MCF 10A (cell line): ENCODE results near the gene ANKRD44. TPM values are rescaled to one million over a fixed set of nuclear protein-coding genes. Genes with fewer than 3 reads are reported as not detected.
"Not testable (repeated sequence)": the region's sequence is repeated elsewhere in the genome, so short reads cannot be mapped to it uniquely, and the experiment has no call there.

Source experiments
- BruUV-seq: library from RNA; stranded (reverse); fragments of 400-500 nt; replicated peaks from 2 replicates; lab custom pipeline; 2021; lab: Mats Ljungman, UMichigan
- CTCF ChIA-PET: fragments of 300-600 bp; sonication (Branson Sonifier 250); formaldehyde crosslinking; extraction: SDS; loops from one replicate; lab custom pipeline; 2021; ENCODE audit warnings: antibody characterized with exemption, inconsistent platforms; lab: Yijun Ruan, JAX
- POLR2A ChIA-PET: fragments of 300-600, 350-650 bp; sonication (Branson Sonifier 250); formaldehyde crosslinking; extraction: SDS; loops from one replicate; lab custom pipeline; 2020; ENCODE audit warnings: antibody characterized with exemption, inconsistent platforms; lab: Yijun Ruan, JAX
- DNase-seq: peaks from one replicate; pipeline ENCODE4 v3.0.0-alpha.2; 2018; ENCODE audit not compliant: unreplicated experiment
- H3K27ac Mint-ChIP-seq: one replicate; pipeline ENCODE4 v1.8.0; 2022; ENCODE audit warnings: mild to moderate bottlenecking, low read depth, mixed read lengths; ENCODE audit not compliant: unreplicated experiment
- H3K27me3 Mint-ChIP-seq: one replicate; pipeline ENCODE4 v1.8.0; 2022; ENCODE audit warnings: mixed read lengths; ENCODE audit not compliant: insufficient read depth, unreplicated experiment
- H3K36me3 Mint-ChIP-seq: one replicate; pipeline ENCODE4 v1.8.0; 2022; ENCODE audit warnings: mild to moderate bottlenecking, moderate library complexity, mixed read lengths; ENCODE audit not compliant: insufficient read depth, unreplicated experiment
- H3K4me1 Mint-ChIP-seq: one replicate; pipeline ENCODE4 v1.8.0; 2022; ENCODE audit warnings: mixed read lengths; ENCODE audit not compliant: insufficient read depth, unreplicated experiment
- H3K4me3 Mint-ChIP-seq: one replicate; pipeline ENCODE4 v1.8.0; 2022; ENCODE audit warnings: mild to moderate bottlenecking, moderate library complexity, mixed read lengths; ENCODE audit not compliant: unreplicated experiment
- H3K9me3 Mint-ChIP-seq: one replicate; pipeline ENCODE4 v1.8.0; 2022; ENCODE audit warnings: mixed read lengths; ENCODE audit not compliant: unreplicated experiment
- intact Hi-C: fragments of 100-400 bp; cut with micrococcal nuclease; formaldehyde crosslinking; loops from 2 replicates; pipeline ENCODE4 v1.14.1; 2022
- total RNA-seq: library from RNA; stranded (reverse); gene quantifications from 2 replicates; pipeline ENCODE4 v1.2.3, GENCODE V29; 2022
- TF ChIP-seq, protein P1 (sequence below): fragments of 200-600 bp; IDR thresholded peaks from one replicate; pipeline ENCODE4 v1.8.0; 2022; ENCODE audit warnings: antibody characterized with exemption, mild to moderate bottlenecking; ENCODE audit not compliant: unreplicated experiment

Gene ANKRD44
- total RNA-seq, 1 experiment from 2014 or later = 6.9 TPM

DNA sequence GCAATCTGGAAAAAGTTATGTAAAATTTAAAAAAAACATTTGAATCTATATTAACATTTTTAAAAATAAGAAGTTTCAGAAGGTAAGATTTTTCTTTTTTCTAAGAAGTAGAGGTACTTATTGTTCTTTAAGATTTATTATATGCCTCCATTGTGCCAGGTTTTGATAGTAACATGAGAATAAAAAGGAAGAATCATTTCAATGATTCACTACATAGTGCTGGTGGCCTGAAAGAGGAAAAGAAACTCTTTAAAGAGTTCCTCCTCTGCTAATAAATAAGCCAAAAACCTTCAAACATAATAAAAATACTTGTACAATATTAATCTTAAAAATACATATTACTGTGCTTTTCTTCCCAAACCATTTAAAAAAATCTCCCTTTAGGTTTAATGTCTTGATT is 69.0 kb downstream of the ANKRD44 start:
- TF ChIP-seq, protein P1, sequence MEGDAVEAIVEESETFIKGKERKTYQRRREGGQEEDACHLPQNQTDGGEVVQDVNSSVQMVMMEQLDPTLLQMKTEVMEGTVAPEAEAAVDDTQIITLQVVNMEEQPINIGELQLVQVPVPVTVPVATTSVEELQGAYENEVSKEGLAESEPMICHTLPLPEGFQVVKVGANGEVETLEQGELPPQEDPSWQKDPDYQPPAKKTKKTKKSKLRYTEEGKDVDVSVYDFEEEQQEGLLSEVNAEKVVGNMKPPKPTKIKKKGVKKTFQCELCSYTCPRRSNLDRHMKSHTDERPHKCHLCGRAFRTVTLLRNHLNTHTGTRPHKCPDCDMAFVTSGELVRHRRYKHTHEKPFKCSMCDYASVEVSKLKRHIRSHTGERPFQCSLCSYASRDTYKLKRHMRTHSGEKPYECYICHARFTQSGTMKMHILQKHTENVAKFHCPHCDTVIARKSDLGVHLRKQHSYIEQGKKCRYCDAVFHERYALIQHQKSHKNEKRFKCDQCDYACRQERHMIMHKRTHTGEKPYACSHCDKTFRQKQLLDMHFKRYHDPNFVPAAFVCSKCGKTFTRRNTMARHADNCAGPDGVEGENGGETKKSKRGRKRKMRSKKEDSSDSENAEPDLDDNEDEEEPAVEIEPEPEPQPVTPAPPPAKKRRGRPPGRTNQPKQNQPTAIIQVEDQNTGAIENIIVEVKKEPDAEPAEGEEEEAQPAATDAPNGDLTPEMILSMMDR = no peak
- ChIA-PET CTCF (no interaction called here), POLR2A (no interaction called here)
- Mint-ChIP-seq H3K27me3 (no peaks in the 10 kb centered on the region), H3K9me3 (peaks cover 4% of the 10 kb centered on the region), H3K4me3 (no peak overlapping the region), H3K36me3 (no peaks in the 10 kb centered on the region), H3K27ac (no peak overlapping the region), H3K4me1 (no peaks in the 10 kb centered on the region)
- no TSS peak for BruUV-seq
- intact Hi-C loops = no loop called here
- no peak for DNase-seq

DNA sequence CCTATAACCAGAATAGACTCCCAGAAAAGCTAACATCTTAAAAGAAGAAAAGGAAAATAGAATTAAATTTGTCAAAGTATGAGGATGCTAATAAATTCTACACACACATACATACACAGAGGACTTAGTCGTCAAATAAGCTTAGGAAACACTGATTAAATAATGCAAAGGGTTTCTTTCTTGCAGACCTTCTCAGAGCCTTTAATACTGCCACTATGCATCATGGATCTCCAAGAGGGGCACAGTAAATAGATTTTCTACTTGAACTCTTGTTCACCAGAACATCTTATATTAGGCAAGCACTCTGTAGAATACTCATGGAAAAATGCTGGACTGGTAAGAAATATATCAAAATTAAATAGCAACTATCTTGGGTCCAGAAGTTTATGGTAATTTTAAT is 69.4 kb downstream of the ANKRD44 start:
- POLR2A ChIA-PET = no interaction called here
- Mint-ChIP-seq H3K27me3 (no peaks in the 10 kb centered on the region), H3K4me3 (no peak overlapping the region), H3K27ac (no peak overlapping the region), H3K4me1 (no peaks in the 10 kb centered on the region), H3K36me3 (no peaks in the 10 kb centered on the region), H3K9me3 (no peaks in the 10 kb centered on the region)
- BruUV-seq = no TSS peak
- intact Hi-C loops = no loop called here
- CTCF ChIA-PET = interaction anchor here (0.7 to 1.3 kb wide), 2 partner anchors 45 to 956 kb away, joined by 3 read pairs; no protein-coding TSS in a partner anchor
- TF ChIP-seq, protein P1 = no peak
- DNase-seq = no peak

DNA sequence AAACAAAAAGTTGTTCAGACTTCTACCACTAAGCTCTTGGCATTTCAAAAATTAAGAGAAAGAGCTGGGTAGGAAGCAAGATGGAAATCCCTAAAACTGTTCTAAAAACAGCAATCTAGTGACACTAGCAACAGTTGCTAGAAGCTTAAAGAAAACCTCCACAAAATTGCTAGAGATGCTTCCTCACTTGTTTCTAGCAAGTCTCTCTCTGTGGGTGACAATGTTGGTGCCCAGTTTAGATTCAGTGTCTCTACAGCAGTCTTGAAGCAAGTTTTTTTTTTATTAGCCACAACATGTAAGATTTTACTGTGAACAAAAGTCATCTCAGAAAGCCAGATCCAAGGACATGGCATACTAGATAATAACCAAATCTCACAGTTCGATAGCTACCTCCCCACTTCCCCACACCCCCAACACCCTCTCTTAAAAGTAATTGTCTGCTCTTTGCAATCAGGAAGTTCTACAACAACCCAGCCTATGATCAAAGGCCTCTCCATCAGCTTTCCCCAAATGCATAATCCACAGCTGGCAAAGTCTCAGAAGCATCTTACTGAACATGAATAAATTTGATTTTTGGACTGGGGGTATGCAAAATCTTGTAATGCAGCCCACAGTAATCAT is 70.0 kb downstream of the ANKRD44 start:
- H3K27me3 Mint-ChIP-seq = no peaks in the 10 kb centered on the region

DNA sequence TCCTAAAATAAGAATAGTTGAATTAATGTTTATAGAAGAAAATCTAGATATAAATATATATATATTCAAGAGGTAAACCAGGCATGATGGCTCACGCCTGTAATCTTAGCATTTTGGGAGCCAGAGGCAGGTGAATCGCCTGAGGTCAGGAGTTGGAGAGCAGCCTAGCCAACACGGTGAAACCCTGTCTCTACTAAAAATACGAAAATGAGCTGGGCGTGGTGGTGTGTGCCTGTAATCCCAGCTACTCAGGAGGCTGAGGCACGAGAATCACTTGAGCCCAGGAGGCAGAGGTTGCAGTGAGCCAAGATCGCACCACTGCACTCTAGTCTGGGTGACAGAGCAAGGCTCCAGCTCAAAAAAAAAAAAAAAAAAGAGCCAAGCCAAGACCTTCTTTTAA is 70.6 kb downstream of the ANKRD44 start:
- CTCF ChIA-PET = interaction anchor here (0.5 to 1.3 kb wide), 3 partner anchors 46 to 345 kb away, joined by 3 read pairs; no protein-coding TSS in a partner anchor
- H3K27me3 Mint-ChIP-seq = not testable (repeated sequence)

More for the DNA sequence above, 70.0 kb downstream of the ANKRD44 start:
- Mint-ChIP-seq H3K27ac (no peak overlapping the region), H3K4me1 (no peaks in the 10 kb centered on the region), H3K9me3 (no peaks in the 10 kb centered on the region), H3K4me3 (no peak overlapping the region), H3K36me3 (no peaks in the 10 kb centered on the region)
- DNase-seq = no peak
- intact Hi-C loops = no loop called here
- TF ChIP-seq, protein P1 = no peak
- CTCF ChIA-PET = interaction anchor here (0.5 to 1.3 kb wide), 4 partner anchors 45 to 957 kb away, joined by 3 read pairs; no protein-coding TSS in a partner anchor
- POLR2A ChIA-PET = no interaction called here
- BruUV-seq = no TSS peak

More for the DNA sequence above, 70.6 kb downstream of the ANKRD44 start:
- H3K4me3 Mint-ChIP-seq, POLR2A ChIA-PET, BruUV-seq, H3K4me1 Mint-ChIP-seq, intact Hi-C loops, H3K9me3 Mint-ChIP-seq, H3K36me3 Mint-ChIP-seq, H3K27ac Mint-ChIP-seq, DNase-seq: not testable (repeated sequence)
